SK-N-SH (cell line): ENCODE results near the gene MAT2A. TPM values are rescaled to one million over a fixed set of nuclear protein-coding genes. Genes with fewer than 3 reads are reported as not detected.

ENCODE experiments used
- CTCF ChIA-PET: fragments of 300-600, 350-600 bp; formaldehyde crosslinking; extraction: SDS; loops from one replicate; lab custom pipeline; 2021; lab: Yijun Ruan, JAX
- POLR2A ChIA-PET: fragments of 350-600 bp; sonication (Branson Sonifier 250); formaldehyde crosslinking; extraction: SDS; loops from one replicate; lab custom pipeline; 2020; ENCODE audit warnings: antibody characterized with exemption, inconsistent platforms; lab: Yijun Ruan, JAX
- DNase-seq: peaks from one replicate; pipeline ENCODE4 v3.0.0; 2012
- H2AFZ ChIP-seq: fragments of 200-600 bp; sonication (generic); 2 replicates; pipeline ENCODE4 v1.8.1; 2016; ENCODE audit warnings: antibody characterized with exemption, mild to moderate bottlenecking, low read depth
- H3F3A ChIP-seq: fragments of 200-600 bp; sonication (generic); replicated peaks from 2 replicates; pipeline ENCODE3; 2016; ENCODE audit warnings: antibody characterized with exemption, mild to moderate bottlenecking; ENCODE audit not compliant: insufficient read depth
- H3K27ac ChIP-seq, 2 experiments: fragments of 200-500 bp in 1 of 2; fragments of 200-600 bp in 1 of 2; sonication (Bioruptor generic) in 1 of 2; sonication (generic), shearing (Covaris generic) in 1 of 2; 2 replicates each; pipeline versions ENCODE4 v1.5.1 to v1.6.1; 2014 to 2016; ENCODE audit warnings: low read depth in 2 of 2, inconsistent platforms in 1 of 2, low read length in 1 of 2, mild to moderate bottlenecking in 1 of 2, mixed read lengths in 1 of 2
- H3K27me3 ChIP-seq: fragments of 200-600 bp; sonication (generic), shearing (Covaris generic); 2 replicates; pipeline ENCODE4 v1.6.1; 2016; ENCODE audit warnings: mixed run types; ENCODE audit not compliant: insufficient read depth
- H3K36me3 ChIP-seq, 2 experiments: fragments of 200-500 bp in 1 of 2; fragments of 200-600 bp in 1 of 2; sonication (Bioruptor generic) in 1 of 2; sonication (generic) in 1 of 2; replicated peaks in 1 of 2; 2 replicates each; pipeline versions ENCODE3 to v1.5.1; 2014 to 2016; ENCODE audit warnings: low read length in 1 of 2, mild to moderate bottlenecking in 1 of 2; ENCODE audit not compliant: insufficient read depth in 2 of 2, control insufficient read depth in 1 of 2
- H3K4me1 ChIP-seq, 2 experiments: fragments of 200-500 bp in 1 of 2; fragments of 200-600 bp in 1 of 2; sonication (Bioruptor generic) in 1 of 2; sonication (generic), shearing (Covaris generic) in 1 of 2; 2 replicates each; pipeline versions ENCODE4 v1.5.1 to v1.6.1; 2014 to 2016; ENCODE audit warnings: low read depth in 1 of 2, low read length in 1 of 2, mixed run types in 1 of 2; ENCODE audit not compliant: insufficient read depth in 2 of 2, control insufficient read depth in 1 of 2
- H3K4me2 ChIP-seq: fragments of 200-600 bp; sonication (generic), shearing (Covaris generic); 2 replicates; pipeline ENCODE4 v1.6.1; 2017; ENCODE audit warnings: mixed run types
- H3K4me3 ChIP-seq, 2 experiments: fragments of 200-500 bp in 1 of 2; fragments of 200-600 bp in 1 of 2; sonication (Bioruptor generic) in 1 of 2; sonication (generic), shearing (Covaris generic) in 1 of 2; 2 replicates each; pipeline versions ENCODE4 v1.5.1 to v1.8.1; 2014 to 2016; ENCODE audit warnings: low read depth in 2 of 2, inconsistent platforms in 1 of 2, low read length in 1 of 2, mild to moderate bottlenecking in 1 of 2, mixed read lengths in 1 of 2, moderate library complexity in 1 of 2
- H3K79me2 ChIP-seq: fragments of 200-600 bp; sonication (generic); 2 replicates; pipeline ENCODE4 v1.8.1; 2017; ENCODE audit warnings: mild to moderate bottlenecking; ENCODE audit not compliant: insufficient read depth
- H3K9ac ChIP-seq: fragments of 200-600 bp; sonication (generic); 2 replicates; pipeline ENCODE4 v1.6.1; 2017; ENCODE audit warnings: mixed run types
- H3K9me2 ChIP-seq: fragments of 200-600 bp; sonication (generic); 2 replicates; pipeline ENCODE4 v1.6.1; 2017; ENCODE audit warnings: mixed run types
- H3K9me3 ChIP-seq: fragments of 200-600 bp; sonication (generic); 2 replicates; pipeline ENCODE4 v1.6.1; 2017; ENCODE audit warnings: mixed run types, mild to moderate bottlenecking, moderate library complexity
- H4K20me1 ChIP-seq: fragments of 200-600 bp; sonication (generic); 2 replicates; pipeline ENCODE4 v1.6.1; 2017; ENCODE audit warnings: mild to moderate bottlenecking, mixed run types; ENCODE audit not compliant: insufficient read depth
- FOSL2 ChIP-seq: IDR thresholded peaks from 2 replicates; pipeline ENCODE4 v1.4.0; 2012; ENCODE audit warnings: low read depth, mild to moderate bottlenecking, moderate library complexity, borderline replicate concordance
- FOXJ3 ChIP-seq: sonication (generic); formaldehyde crosslinking; IDR thresholded peaks from 2 replicates; pipeline ENCODE4 v1.5.1; 2020; ENCODE audit warnings: mild to moderate bottlenecking, missing genetic modification reagents
- FOXM1 ChIP-seq: IDR thresholded peaks from 2 replicates; pipeline ENCODE4 v1.4.0; 2012; ENCODE audit warnings: low read depth, mild to moderate bottlenecking
- MEF2A ChIP-seq: IDR thresholded peaks from 2 replicates; pipeline ENCODE4 v1.4.0; 2012; ENCODE audit warnings: low read depth, borderline replicate concordance
- MXI1 ChIP-seq: IDR thresholded peaks from 2 replicates; pipeline ENCODE4 v1.6.1; 2012; ENCODE audit warnings: mild to moderate bottlenecking, low read depth, low read length, improper control_type of control experiment
- NFIC ChIP-seq: IDR thresholded peaks from 2 replicates; pipeline ENCODE4 v1.4.0; 2012; ENCODE audit warnings: borderline replicate concordance
- POLR2AphosphoS5 ChIP-seq: IDR thresholded peaks from 2 replicates; pipeline ENCODE4 v1.6.1; 2012; ENCODE audit warnings: low read depth, low read length
- RFX5 ChIP-seq: IDR thresholded peaks from 2 replicates; pipeline ENCODE4 v1.6.1; 2012; ENCODE audit warnings: mild to moderate bottlenecking, improper control_type of control experiment, low read length
- RXRA ChIP-seq: IDR thresholded peaks from 2 replicates; pipeline ENCODE4 v1.4.0; 2012; ENCODE audit warnings: low read depth, mild to moderate bottlenecking, borderline replicate concordance
- SIN3A ChIP-seq: IDR thresholded peaks from 2 replicates; pipeline ENCODE4 v1.6.1; 2012; ENCODE audit warnings: low read depth, mild to moderate bottlenecking, low read length, moderate library complexity, borderline replicate concordance
- TAF1 ChIP-seq: IDR thresholded peaks from 2 replicates; pipeline ENCODE4 v1.6.1; 2012; ENCODE audit warnings: low read depth, mild to moderate bottlenecking, low read length, moderate library complexity, borderline replicate concordance
- WGBS: methylation state at CpG from one replicate; pipeline ENCODE4 v1.1.6; 2017; ENCODE audit warnings: low lambda C conversion rate; 5-methylcytosine and 5-hydroxymethylcytosine counted together
- polyA plus RNA-seq, 3 experiments: library from polyadenylated mRNA; depleted of rRNA; stranded (reverse); fragments of >200 nt; gene quantifications; 2 replicates each; pipeline ENCODE4 v1.2.3, GENCODE V29; 2012
- TF ChIP-seq, protein P1 (sequence below): IDR thresholded peaks from 2 replicates; pipeline ENCODE4 v1.4.0; 2012; ENCODE audit warnings: low read depth
- TF ChIP-seq, protein P2 (sequence below): IDR thresholded peaks from 2 replicates; pipeline ENCODE4; 2012
- TF ChIP-seq, protein P3 (sequence below): IDR thresholded peaks from 2 replicates; pipeline ENCODE4 v1.4.0; 2012; ENCODE audit warnings: low read depth, borderline replicate concordance

Gene MAT2A
- polyA plus RNA-seq, 1 of the 3 experiments (the other 2 are of a cell fraction) = 187 TPM

DNA sequence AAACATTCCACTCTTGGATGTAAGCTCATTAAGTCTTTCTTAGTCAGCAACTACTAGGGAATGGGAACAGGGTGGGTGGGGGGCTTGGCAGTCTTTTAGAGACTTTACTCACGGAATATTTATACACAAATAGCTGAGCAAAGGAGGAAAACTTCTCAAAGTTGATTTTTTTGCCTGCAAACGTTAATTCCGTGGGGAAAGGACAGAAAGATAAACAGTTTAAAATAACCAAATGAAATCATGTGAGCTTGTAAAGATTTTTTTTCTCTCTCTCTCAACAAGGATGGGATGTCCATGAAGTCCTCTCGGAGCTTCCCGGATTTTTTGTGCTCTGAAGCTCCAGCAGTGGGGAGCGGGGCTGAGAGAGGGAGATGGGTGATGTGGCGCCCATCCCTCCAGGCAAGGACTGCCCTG, 32.2 kb upstream of the MAT2A start:
- ChIA-PET CTCF (interaction anchor here (0.7 to 2.4 kb wide), 3 partner anchors 17 to 201 kb away, joined by 3 to 11 read pairs (median 8); no protein-coding TSS in a partner anchor), POLR2A (interaction anchor here (0.9 to 1.3 kb wide), 3 partner anchors 17 to 73 kb away, joined by 4 to 5 read pairs (median 4); partner anchors contain the start of gene MAT2A)
- H3K4me3 ChIP-seq = no peak overlapping the region
- H3K36me3 ChIP-seq = no peaks in the 10 kb centered on the region
- no peak overlapping the region for H2AFZ ChIP-seq
- 88% methylated on average over 7 of the region's 7 CpGs for WGBS
- peaks cover 26% of the 10 kb centered on the region for H3F3A ChIP-seq
- H3K27me3 ChIP-seq = no peaks in the 10 kb centered on the region
- no peaks in the 10 kb centered on the region for H3K79me2 ChIP-seq
- H3K4me1 ChIP-seq = peaks cover 26 to 27% of the 10 kb centered on the region in 2 experiments; a peak in 3 of 4 replicates
- no peak overlapping the region for H3K27ac ChIP-seq
- H3K9me3 ChIP-seq = no peaks in the 10 kb centered on the region
- H3K4me2 ChIP-seq = no peak overlapping the region
- H4K20me1 ChIP-seq = no peaks in the 10 kb centered on the region
- TF ChIP-seq FOSL2 (no peak), MXI1 (no peak), FOXJ3 (CRISPR knock-in tag) (no peak), MEF2A (no peak), RXRA (no peak), FOXM1 (no peak), SIN3A (no peak), POLR2AphosphoS5 (no peak), TAF1 (no peak)
- TF ChIP-seq, protein P1, sequence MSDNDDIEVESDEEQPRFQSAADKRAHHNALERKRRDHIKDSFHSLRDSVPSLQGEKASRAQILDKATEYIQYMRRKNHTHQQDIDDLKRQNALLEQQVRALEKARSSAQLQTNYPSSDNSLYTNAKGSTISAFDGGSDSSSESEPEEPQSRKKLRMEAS = no peak
- no peaks in the 10 kb centered on the region for H3K9me2 ChIP-seq
- no peak overlapping the region for H3K9ac ChIP-seq
- DNase-seq = no peak

DNA sequence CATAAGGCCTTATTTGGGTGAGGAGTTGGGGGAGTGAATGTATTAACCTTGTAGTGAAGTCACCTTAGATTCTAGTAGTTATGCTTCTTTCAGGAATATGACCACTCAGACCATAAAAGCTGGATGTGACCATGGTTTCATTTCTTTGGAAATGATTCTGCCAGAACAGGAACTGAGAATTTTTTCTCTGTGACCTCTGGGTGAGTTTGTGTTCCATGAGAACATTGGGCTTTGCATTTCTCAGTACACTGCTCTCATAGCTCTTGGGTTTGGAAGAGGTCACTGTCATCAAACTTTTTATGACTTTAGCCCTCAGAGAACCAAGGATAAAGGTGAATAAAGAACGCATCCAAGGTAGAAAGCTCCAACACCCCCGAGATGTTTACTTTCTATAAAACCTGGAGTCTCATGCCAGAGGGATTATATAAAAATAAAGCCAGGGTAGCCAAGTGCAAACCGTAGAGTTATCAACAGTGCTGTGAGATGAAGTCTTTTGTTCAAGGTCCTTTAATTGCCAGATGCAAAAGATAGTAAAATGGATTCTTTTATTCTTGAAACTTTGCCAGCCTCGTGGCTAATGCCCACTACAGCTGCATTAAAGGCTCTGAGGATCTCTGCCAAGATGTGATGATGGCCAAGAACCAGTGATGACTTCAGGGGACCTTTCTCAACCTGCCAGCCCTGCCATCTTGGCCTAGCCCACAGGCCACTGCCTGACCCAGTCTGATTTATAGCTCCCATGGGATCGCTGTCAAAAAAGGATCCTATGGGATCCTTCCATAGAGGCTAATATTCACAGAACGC, 27.8 kb upstream of the MAT2A start:
- ChIA-PET POLR2A (interaction anchor here (1.2 to 1.3 kb wide), 2 partner anchors 13 to 28 kb away, joined by 3 to 4 read pairs; partner anchors contain the start of gene MAT2A), CTCF (interaction anchor here (1.0 to 1.9 kb wide), 4 partner anchors 26 to 91 kb away, joined by 3 to 5 read pairs (median 4); no protein-coding TSS in a partner anchor)
- H3K36me3 ChIP-seq = no peaks in the 10 kb centered on the region
- H3K27me3 ChIP-seq = no peaks in the 10 kb centered on the region
- H4K20me1 ChIP-seq = no peaks in the 10 kb centered on the region
- TF ChIP-seq, protein P2, sequence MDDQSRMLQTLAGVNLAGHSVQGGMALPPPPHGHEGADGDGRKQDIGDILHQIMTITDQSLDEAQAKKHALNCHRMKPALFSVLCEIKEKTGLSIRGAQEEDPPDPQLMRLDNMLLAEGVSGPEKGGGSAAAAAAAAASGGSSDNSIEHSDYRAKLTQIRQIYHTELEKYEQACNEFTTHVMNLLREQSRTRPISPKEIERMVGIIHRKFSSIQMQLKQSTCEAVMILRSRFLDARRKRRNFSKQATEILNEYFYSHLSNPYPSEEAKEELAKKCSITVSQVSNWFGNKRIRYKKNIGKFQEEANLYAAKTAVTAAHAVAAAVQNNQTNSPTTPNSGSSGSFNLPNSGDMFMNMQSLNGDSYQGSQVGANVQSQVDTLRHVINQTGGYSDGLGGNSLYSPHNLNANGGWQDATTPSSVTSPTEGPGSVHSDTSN = no peak
- TF ChIP-seq RFX5 (no peak), NFIC (peak; percentile 48)
- TF ChIP-seq, protein P3, sequence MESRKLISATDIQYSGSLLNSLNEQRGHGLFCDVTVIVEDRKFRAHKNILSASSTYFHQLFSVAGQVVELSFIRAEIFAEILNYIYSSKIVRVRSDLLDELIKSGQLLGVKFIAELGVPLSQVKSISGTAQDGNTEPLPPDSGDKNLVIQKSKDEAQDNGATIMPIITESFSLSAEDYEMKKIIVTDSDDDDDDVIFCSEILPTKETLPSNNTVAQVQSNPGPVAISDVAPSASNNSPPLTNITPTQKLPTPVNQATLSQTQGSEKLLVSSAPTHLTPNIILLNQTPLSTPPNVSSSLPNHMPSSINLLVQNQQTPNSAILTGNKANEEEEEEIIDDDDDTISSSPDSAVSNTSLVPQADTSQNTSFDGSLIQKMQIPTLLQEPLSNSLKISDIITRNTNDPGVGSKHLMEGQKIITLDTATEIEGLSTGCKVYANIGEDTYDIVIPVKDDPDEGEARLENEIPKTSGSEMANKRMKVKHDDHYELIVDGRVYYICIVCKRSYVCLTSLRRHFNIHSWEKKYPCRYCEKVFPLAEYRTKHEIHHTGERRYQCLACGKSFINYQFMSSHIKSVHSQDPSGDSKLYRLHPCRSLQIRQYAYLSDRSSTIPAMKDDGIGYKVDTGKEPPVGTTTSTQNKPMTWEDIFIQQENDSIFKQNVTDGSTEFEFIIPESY = no peak
- H3K27ac ChIP-seq = no peak overlapping the region
- no peak for DNase-seq
- H3F3A ChIP-seq = peaks cover 4% of the 10 kb centered on the region
- 65% methylated on average over 6 of the region's 6 CpGs for WGBS
- H3K4me1 ChIP-seq = peaks cover 6 to 7% of the 10 kb centered on the region in 2 experiments; a peak in 2 of 4 replicates
- no peak overlapping the region for H3K4me3 ChIP-seq
- H3K9me3 ChIP-seq = no peaks in the 10 kb centered on the region
- no peak overlapping the region for H3K9ac ChIP-seq
- no peak overlapping the region for H2AFZ ChIP-seq
- no peaks in the 10 kb centered on the region for H3K9me2 ChIP-seq
- H3K4me2 ChIP-seq = no peak overlapping the region
- no peaks in the 10 kb centered on the region for H3K79me2 ChIP-seq
